ENCODE data around the gene CLASP2. TPM values are rescaled to one million over a fixed set of nuclear protein-coding genes. Genes with fewer than 3 reads are reported as not detected.
"Not testable (repeated sequence)": the region's sequence is repeated elsewhere in the genome, so short reads cannot be mapped to it uniquely, and the experiment has no call there.

CLASP2 gene
- 65.6 and 66.3 TPM in 2 replicates for total RNA-seq (2022)
- percentile 85 among the genes with signal in this experiment for Bru-seq, nascent RNA
- percentile 81 among the genes with signal in this experiment for BruChase-seq, experiment 1, labeled RNA remaining after a 2-hour chase
- percentile 79 among the genes with signal in this experiment for BruChase-seq, experiment 2, labeled RNA remaining after a 6-hour chase
- long read RNA-seq, partial matches to known transcripts: 4 of 34 reads
- long read RNA-seq, other reads (novel, unspliced or antisense): 30 of 34 reads

- CTCF ChIA-PET: interaction anchor here (0.5 kb wide), 1 partner anchor 40 kb away, joined by 4 read pairs; no protein-coding TSS in a partner anchor
- Mint-ChIP-seq H3K27ac (ENCODE audit: unreplicated experiment) (no peak within 1 kb of the TSS), H3K27me3 (ENCODE audit: insufficient read depth, unreplicated experiment) (no peaks in the 10 kb centered on the region), H3K36me3 (ENCODE audit: insufficient read depth, unreplicated experiment) (peaks cover 11% of the 10 kb centered on the region), H3K9me3 (ENCODE audit: unreplicated experiment) (no peaks in the 10 kb centered on the region), H3K4me1 (ENCODE audit: low read depth, unreplicated experiment) (no peaks in the 10 kb centered on the region), H3K4me3 (ENCODE audit: unreplicated experiment) (no peak within 1 kb of the TSS)
- Histone ChIP-seq H3K9me3 (no peaks in the 10 kb centered on the region), H3K4me3 (ENCODE audit: low read depth, low read length) (peak within 1 kb of the TSS; percentile 90), H3K27me3 (replicated peaks; ENCODE audit: control insufficient read depth, insufficient read depth, low read length) (no peaks in the 10 kb centered on the region), H3K4me1 (peaks cover 11% of the 10 kb centered on the region; the same call in 1 of the 2 replicates), H3K36me3 (ENCODE audit: control insufficient read depth, insufficient read depth, low read length) (no peaks in the 10 kb centered on the region)
- BruUV-seq (replicated peaks): no TSS peak
- TF ChIP-seq CTCF (IDR thresholded peaks at IDR 0.05; ENCODE audit: insufficient read depth in 1 of 2, low read depth in 1 of 2, low read length in 1 of 2, severe bottlenecking in 1 of 2, unreplicated experiment in 1 of 2): no peak
- DNase-seq: peak; percentile 89
- POLR2A ChIA-PET: interaction anchor here (1.6 kb wide), 1 partner anchor 277 kb away, joined by 4 read pairs; the partner anchor contains the start of gene UBP1
- intact Hi-C loops (cut with micrococcal nuclease; ENCODE audit: unreplicated experiment): loop anchor here (1.0 to 10.0 kb wide), 4 partner anchors 58 to 583 kb away; partner anchors contain the start of gene UBP1
Observed at GRCh38 chr3:33717866-33718594, at the start of gene CLASP2. Gene CLASP2, minus strand, starts transcription at chr3:33718254. Its CDS starts 252 bp downstream, at chr3:33718002.

GRCh38 chr3:33758864-33759263 lies 40.8 kb upstream of the CLASP2 start:
- H3K9me3 ChIP-seq: peaks cover 10% of the 10 kb centered on the region
- ChIA-PET POLR2A (no interaction called here), CTCF (no interaction called here)
- no peaks in the 10 kb centered on the region for H3K27me3 ChIP-seq (replicated peaks; ENCODE audit: control insufficient read depth, insufficient read depth, low read length)
- intact Hi-C loops (cut with micrococcal nuclease; ENCODE audit: unreplicated experiment): no loop called here
- no peak for DNase-seq
- no peak overlapping the region for H3K4me3 Mint-ChIP-seq (ENCODE audit: unreplicated experiment)
- no TSS peak for BruUV-seq (replicated peaks)
- no peak overlapping the region for H3K27ac Mint-ChIP-seq (ENCODE audit: unreplicated experiment)
- H3K4me3 ChIP-seq (ENCODE audit: low read depth, low read length): no peak overlapping the region
- H3K9me3 Mint-ChIP-seq (ENCODE audit: unreplicated experiment): peaks cover 16% of the 10 kb centered on the region
- H3K36me3 Mint-ChIP-seq (ENCODE audit: insufficient read depth, unreplicated experiment): no peaks in the 10 kb centered on the region
- H3K36me3 ChIP-seq (ENCODE audit: control insufficient read depth, insufficient read depth, low read length): no peaks in the 10 kb centered on the region
- no peaks in the 10 kb centered on the region for H3K27me3 Mint-ChIP-seq (ENCODE audit: insufficient read depth, unreplicated experiment)
- no peak for TF ChIP-seq CTCF (IDR thresholded peaks at IDR 0.05; ENCODE audit: insufficient read depth in 1 of 2, low read depth in 1 of 2, low read length in 1 of 2, severe bottlenecking in 1 of 2, unreplicated experiment in 1 of 2)
- H3K4me1 ChIP-seq: no peaks in the 10 kb centered on the region
- no peaks in the 10 kb centered on the region for H3K4me1 Mint-ChIP-seq (ENCODE audit: low read depth, unreplicated experiment)

GRCh38 chr3:33758281-33758680 lies 40.2 kb upstream of the CLASP2 start:
- CTCF ChIA-PET: no interaction called here
- Histone ChIP-seq H3K36me3 (ENCODE audit: control insufficient read depth, insufficient read depth, low read length) (no peaks in the 10 kb centered on the region), H3K27me3 (replicated peaks; ENCODE audit: control insufficient read depth, insufficient read depth, low read length) (no peaks in the 10 kb centered on the region), H3K4me1 (no peaks in the 10 kb centered on the region), H3K4me3 (ENCODE audit: low read depth, low read length) (no peak overlapping the region), H3K9me3 (peaks cover 10% of the 10 kb centered on the region)
- POLR2A ChIA-PET: no interaction called here
- no TSS peak for BruUV-seq (replicated peaks)
- intact Hi-C loops (cut with micrococcal nuclease; ENCODE audit: unreplicated experiment): no loop called here
- no peak for DNase-seq
- Mint-ChIP-seq H3K9me3 (ENCODE audit: unreplicated experiment) (peaks cover 16% of the 10 kb centered on the region), H3K27ac (ENCODE audit: unreplicated experiment) (no peak overlapping the region), H3K36me3 (ENCODE audit: insufficient read depth, unreplicated experiment) (no peaks in the 10 kb centered on the region), H3K4me3 (ENCODE audit: unreplicated experiment) (no peak overlapping the region), H3K4me1 (ENCODE audit: low read depth, unreplicated experiment) (no peaks in the 10 kb centered on the region), H3K27me3 (ENCODE audit: insufficient read depth, unreplicated experiment) (no peaks in the 10 kb centered on the region)
- TF ChIP-seq CTCF (IDR thresholded peaks at IDR 0.05; ENCODE audit: insufficient read depth in 1 of 2, low read depth in 1 of 2, low read length in 1 of 2, severe bottlenecking in 1 of 2, unreplicated experiment in 1 of 2): no peak

- H3K27me3 Mint-ChIP-seq (ENCODE audit: insufficient read depth, unreplicated experiment); H3K27ac Mint-ChIP-seq (ENCODE audit: unreplicated experiment); H3K36me3 Mint-ChIP-seq (ENCODE audit: insufficient read depth, unreplicated experiment); H3K27me3 ChIP-seq (replicated peaks; ENCODE audit: control insufficient read depth, insufficient read depth, low read length); BruUV-seq (replicated peaks); intact Hi-C loops (cut with micrococcal nuclease; ENCODE audit: unreplicated experiment); H3K4me1 ChIP-seq; H3K4me1 Mint-ChIP-seq (ENCODE audit: low read depth, unreplicated experiment); CTCF ChIA-PET; DNase-seq; H3K4me3 Mint-ChIP-seq (ENCODE audit: unreplicated experiment); POLR2A ChIA-PET; H3K4me3 ChIP-seq (ENCODE audit: low read depth, low read length); H3K36me3 ChIP-seq (ENCODE audit: control insufficient read depth, insufficient read depth, low read length): not testable (repeated sequence)
- H3K9me3 ChIP-seq: peaks cover 10% of the 10 kb centered on the region
- H3K9me3 Mint-ChIP-seq (ENCODE audit: unreplicated experiment): peaks cover 16% of the 10 kb centered on the region
Observed at GRCh38 chr3:33754391-33754790, 36.3 kb upstream of the CLASP2 start.

Measured in Caco-2 (cell line).